HCT116 (cell line): Measurements from ENCODE around the gene HOXC11. TPM values are rescaled to one million over a fixed set of nuclear protein-coding genes. Genes with fewer than 3 reads are reported as not detected.

Experiments
- ATAC-seq: fragments of 200-7000 bp; cut with Tn5 transposase; 2 replicates; pipeline ENCODE4 v1.9.1; 2020; ENCODE audit warnings: mild to moderate bottlenecking, moderate library complexity
- BruUV-seq: library from RNA; stranded (reverse); fragments of 400-500 nt; replicated peaks from 2 replicates; lab custom pipeline; 2021; lab: Mats Ljungman, UMichigan
- CTCF ChIA-PET: fragments of 300-600 bp; sonication (Branson Sonifier 250); formaldehyde crosslinking; loops from one replicate; lab custom pipeline; 2021; ENCODE audit warnings: antibody characterized with exemption; lab: Charles Lee
- POLR2A ChIA-PET: fragments of 300-600, 350-600 bp; sonication (Branson Sonifier 250); formaldehyde crosslinking; loops from one replicate; lab custom pipeline; 2021; ENCODE audit warnings: antibody characterized with exemption; lab: Charles Lee
- RAD21 ChIA-PET, 2 experiments: fragments of 300-600 bp; sonication (Branson Sonifier 250); formaldehyde crosslinking; loops; one replicate each; lab custom pipeline; 2023; ENCODE audit warnings: low total read pairs in 2 of 2; ENCODE audit not compliant: uncharacterized antibody in 2 of 2, unreplicated experiment in 2 of 2, low non-redundant PET in 1 of 2; lab: Charles Lee
- DNase-seq: peaks from one replicate; pipeline ENCODE4 v3.0.0-alpha.2; 2010; ENCODE audit warnings: low read depth, low spot score
- H2AFZ ChIP-seq: fragments of 200-600 bp; shearing (Covaris generic), sonication (generic); 2 replicates; pipeline ENCODE4 v1.6.1; 2017; ENCODE audit warnings: low read depth, mixed run types, mixed read lengths, antibody characterized with exemption, low read length; ENCODE audit not compliant: poor library complexity, severe bottlenecking
- H3K27ac ChIP-seq: 2 replicates; pipeline ENCODE4 v1.5.1; 2012; ENCODE audit warnings: low read depth, low read length
- H3K27me3 ChIP-seq: fragments of 200-600 bp; sonication (generic); 2 replicates; pipeline ENCODE4 v1.6.1; 2016; ENCODE audit warnings: mixed run types, low read length, mixed read lengths; ENCODE audit not compliant: insufficient read depth
- H3K36me3 ChIP-seq, 2 experiments: fragments of 200-500 bp in 1 of 2; fragments of 200-600 bp in 1 of 2; sonication (Bioruptor generic) in 1 of 2; sonication (generic) in 1 of 2; 2 replicates each; pipeline versions ENCODE4 v1.5.1 to v1.6.1; 2014 to 2016; ENCODE audit warnings: low read length in 2 of 2, inconsistent platforms in 1 of 2, mixed read lengths in 1 of 2, mixed run types in 1 of 2; ENCODE audit not compliant: insufficient read depth in 2 of 2, control insufficient read depth in 1 of 2
- H3K4me1 ChIP-seq, 2 experiments: fragments of 200-600 bp in 1 of 2; sonication (generic) in 1 of 2; 2 replicates each; pipeline versions ENCODE4 v1.5.1 to v1.6.1; 2012 to 2017; ENCODE audit warnings: low read length in 2 of 2, inconsistent platforms in 1 of 2, mild to moderate bottlenecking in 1 of 2, mixed read lengths in 1 of 2, mixed run types in 1 of 2, moderate library complexity in 1 of 2; ENCODE audit not compliant: insufficient read depth in 2 of 2, control insufficient read depth in 1 of 2
- H3K4me2 ChIP-seq: fragments of 200-600 bp; sonication (generic); 2 replicates; pipeline ENCODE4 v1.6.1; 2017; ENCODE audit warnings: mixed run types, low read length, mixed read lengths
- H3K4me3 ChIP-seq, 2 experiments: fragments of 200-600 bp in 1 of 2; sonication (generic) in 1 of 2; replicated peaks in 1 of 2; 2 replicates each; pipeline ENCODE4 v1.5.1; 2011 to 2016; ENCODE audit warnings: low read length in 2 of 2, control low read depth in 1 of 2, low read depth in 1 of 2, mild to moderate bottlenecking in 1 of 2, mixed read lengths in 1 of 2, mixed run types in 1 of 2
- H3K79me2 ChIP-seq: fragments of 200-600 bp; sonication (generic); 2 replicates; pipeline ENCODE4 v1.6.1; 2017; ENCODE audit warnings: mild to moderate bottlenecking, mixed run types, low read length, moderate library complexity, mixed read lengths; ENCODE audit not compliant: insufficient read depth
- H3K9ac ChIP-seq: fragments of 200-600 bp; sonication (generic); 2 replicates; pipeline ENCODE4 v1.6.1; 2016; ENCODE audit warnings: low read length, mixed read lengths
- H3K9me2 ChIP-seq: fragments of 200-600 bp; sonication (generic), shearing (Covaris generic); 2 replicates; pipeline ENCODE4 v1.6.1; 2017; ENCODE audit warnings: mixed run types, mild to moderate bottlenecking, moderate library complexity; ENCODE audit not compliant: insufficient read depth
- H3K9me3 ChIP-seq, 2 experiments: fragments of 200-500 bp in 1 of 2; fragments of 200-600 bp in 1 of 2; sonication (Bioruptor generic) in 1 of 2; sonication (generic) in 1 of 2; 2 replicates each; pipeline ENCODE4 v1.6.1; 2014 to 2017; ENCODE audit warnings: low read length in 2 of 2, mixed read lengths in 2 of 2, inconsistent platforms in 1 of 2, low read depth in 1 of 2, mild to moderate bottlenecking in 1 of 2, mixed run types in 1 of 2, moderate library complexity in 1 of 2; ENCODE audit not compliant: control insufficient read depth in 1 of 2, insufficient read depth in 1 of 2
- H4K20me1 ChIP-seq: fragments of 200-600 bp; sonication (generic), shearing (Covaris generic); 2 replicates; pipeline ENCODE4 v1.6.1; 2017; ENCODE audit warnings: mixed run types, mild to moderate bottlenecking, moderate library complexity; ENCODE audit not compliant: insufficient read depth
- CBX3 ChIP-seq: IDR thresholded peaks from 2 replicates; pipeline ENCODE4 v1.6.1; 2012; ENCODE audit warnings: low read depth
- CEBPB ChIP-seq: IDR thresholded peaks from 2 replicates; pipeline ENCODE4 v1.6.1; 2012; ENCODE audit warnings: low read depth
- EGR1 ChIP-seq: IDR thresholded peaks from 2 replicates; pipeline ENCODE4 v1.6.1; 2012; ENCODE audit warnings: low read depth
- ELF1 ChIP-seq: IDR thresholded peaks from 2 replicates; pipeline ENCODE4 v1.6.1; 2012; ENCODE audit warnings: low read depth, borderline replicate concordance
- EZH2 ChIP-seq: fragments of 200-600 bp; sonication (generic); IDR thresholded peaks from 2 replicates; pipeline ENCODE4 v1.6.1; 2017; ENCODE audit warnings: antibody characterized with exemption, mixed run types
- EZH2phosphoT487 ChIP-seq: fragments of 200-600 bp; IDR thresholded peaks from 2 replicates; pipeline ENCODE4 v1.6.1; 2018; ENCODE audit warnings: antibody characterized with exemption, borderline replicate concordance
- JUND ChIP-seq: IDR thresholded peaks from 2 replicates; pipeline ENCODE4 v1.6.1; 2012
- POLR2A ChIP-seq: IDR thresholded peaks from 2 replicates; pipeline ENCODE4 v1.7.0; 2011; ENCODE audit warnings: borderline replicate concordance; ENCODE audit not compliant: insufficient read depth, insufficient read length; ENCODE audit errors: extremely low read depth
- RAD21 ChIP-seq: IDR thresholded peaks from 2 replicates; pipeline ENCODE4 v1.6.1; 2012; ENCODE audit warnings: low read depth, mild to moderate bottlenecking
- SP1 ChIP-seq: IDR thresholded peaks from 2 replicates; pipeline ENCODE4 v1.6.1; 2012; ENCODE audit warnings: low read depth
- SRF ChIP-seq: IDR thresholded peaks from 2 replicates; pipeline ENCODE4 v1.6.1; 2012; ENCODE audit warnings: low read depth
- ZFX ChIP-seq: fragments of 450-650 bp; IDR thresholded peaks from 2 replicates; pipeline ENCODE4 v1.6.1; 2017
- ZNF274 ChIP-seq: fragments of 200-500 bp; sonication (Bioruptor generic); IDR thresholded peaks from 2 replicates; pipeline ENCODE4 v1.6.1; 2014; ENCODE audit warnings: mild to moderate bottlenecking, low read depth, low read length, inconsistent platforms
- intact Hi-C: fragments of 100-400 bp; cut with micrococcal nuclease; formaldehyde crosslinking; loops from 2 replicates; pipeline ENCODE4 v1.10.0; 2022
- total RNA-seq: library from RNA; stranded (reverse); gene quantifications from one replicate; pipeline ENCODE4 v1.2.1, GENCODE V29; 2021; ENCODE audit not compliant: unreplicated experiment
- TF ChIP-seq, protein P1 (sequence below): IDR thresholded peaks from 2 replicates; pipeline ENCODE4 v1.6.1; 2011; ENCODE audit warnings: mild to moderate bottlenecking, low read length, moderate library complexity; ENCODE audit not compliant: insufficient replicate concordance; ENCODE audit errors: extremely low read depth
- TF ChIP-seq, protein P2 (sequence below): IDR thresholded peaks from 2 replicates; pipeline ENCODE4 v1.6.1; 2012

Gene HOXC11
- total RNA-seq, 1 experiment from 2014 or later: 0.22 TPM

DNA sequence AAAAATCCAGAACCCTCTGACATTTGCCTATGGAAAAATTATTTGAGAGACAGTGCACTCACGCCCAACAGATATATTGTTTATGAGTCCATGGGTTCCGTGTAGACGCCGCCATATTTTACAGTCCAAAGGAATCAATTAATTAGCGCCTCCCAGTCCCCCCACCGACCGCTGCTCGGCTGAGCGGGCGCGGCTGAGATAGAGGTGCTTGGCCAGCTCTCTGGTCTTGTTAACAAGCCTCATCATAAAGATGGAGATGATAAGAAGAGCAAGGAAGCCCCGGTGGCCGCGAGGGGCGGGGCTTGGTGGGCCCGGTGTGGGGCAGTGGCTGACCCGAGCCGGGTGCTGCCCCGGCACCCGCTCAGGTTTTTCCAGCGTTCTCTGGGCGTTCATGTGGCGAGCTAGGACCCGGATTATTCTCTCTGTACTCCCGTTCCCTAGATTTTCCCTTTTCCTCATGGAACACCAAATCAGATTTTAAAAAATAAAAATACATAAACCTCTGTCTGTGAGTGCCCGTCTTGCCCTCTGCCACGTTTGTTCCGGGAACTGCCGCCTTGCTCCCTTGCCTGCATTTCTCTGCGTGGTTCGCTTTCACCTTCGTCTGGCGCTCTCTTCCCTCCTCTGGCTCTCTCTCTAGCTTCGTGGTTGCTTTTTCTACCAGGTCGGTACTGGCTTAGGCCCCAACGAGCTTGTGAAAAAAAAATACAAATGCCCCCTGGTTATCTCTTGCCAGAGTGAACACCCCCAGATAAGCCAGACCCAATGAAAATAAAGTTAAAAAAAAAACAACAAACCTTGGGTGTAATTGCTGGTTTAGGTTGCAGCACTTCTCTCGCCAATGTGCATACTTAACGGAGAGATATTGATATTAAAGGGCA is 9.3 kb upstream of the HOXC11 start:
- Histone ChIP-seq H4K20me1 (no peaks in the 10 kb centered on the region), H3K4me3 (no peak overlapping the region), H3K4me1 (no peaks in the 10 kb centered on the region), H3K27me3 (no peaks in the 10 kb centered on the region), H2AFZ (no peak overlapping the region), H3K9me3 (no peaks in the 10 kb centered on the region), H3K9me2 (no peaks in the 10 kb centered on the region), H3K27ac (no peak overlapping the region), H3K9ac (no peak overlapping the region), H3K79me2 (no peaks in the 10 kb centered on the region), H3K4me2 (no peak overlapping the region), H3K36me3 (no peaks in the 10 kb centered on the region)
- POLR2A ChIA-PET: no interaction called here
- BruUV-seq: no TSS peak
- intact Hi-C loops: no loop called here
- DNase-seq (no peak), ATAC-seq (no peak)
- TF ChIP-seq EZH2 (no peak), POLR2A (no peak), ZNF274 (no peak)
- CTCF ChIA-PET: no interaction called here
- RAD21 ChIA-PET: no interaction called here

DNA sequence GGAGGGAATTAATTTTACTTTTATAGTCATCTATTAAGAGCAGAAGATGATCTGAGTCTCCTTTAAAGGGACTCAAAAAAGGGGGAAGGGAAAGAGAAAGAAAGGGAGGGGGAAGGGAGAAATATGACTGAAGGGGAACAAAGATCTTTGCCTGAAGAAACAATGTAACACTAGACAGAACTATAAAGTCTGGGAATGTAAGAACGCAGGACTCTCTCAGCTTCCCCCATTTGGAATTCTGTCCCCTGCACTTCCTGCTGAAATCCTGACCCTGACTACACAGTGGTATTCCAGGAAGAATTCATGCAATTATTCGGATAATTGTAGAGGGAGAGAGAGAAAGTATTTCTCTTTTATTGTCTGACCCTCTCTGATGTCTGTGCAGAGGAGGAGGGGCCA is 8.6 kb upstream of the HOXC11 start:
- no peak for DNase-seq
- ATAC-seq: no peak
- ChIA-PET CTCF (no interaction called here), RAD21 (no interaction called here), POLR2A (no interaction called here)
- intact Hi-C loops: no loop called here
- TF ChIP-seq, protein P1, sequence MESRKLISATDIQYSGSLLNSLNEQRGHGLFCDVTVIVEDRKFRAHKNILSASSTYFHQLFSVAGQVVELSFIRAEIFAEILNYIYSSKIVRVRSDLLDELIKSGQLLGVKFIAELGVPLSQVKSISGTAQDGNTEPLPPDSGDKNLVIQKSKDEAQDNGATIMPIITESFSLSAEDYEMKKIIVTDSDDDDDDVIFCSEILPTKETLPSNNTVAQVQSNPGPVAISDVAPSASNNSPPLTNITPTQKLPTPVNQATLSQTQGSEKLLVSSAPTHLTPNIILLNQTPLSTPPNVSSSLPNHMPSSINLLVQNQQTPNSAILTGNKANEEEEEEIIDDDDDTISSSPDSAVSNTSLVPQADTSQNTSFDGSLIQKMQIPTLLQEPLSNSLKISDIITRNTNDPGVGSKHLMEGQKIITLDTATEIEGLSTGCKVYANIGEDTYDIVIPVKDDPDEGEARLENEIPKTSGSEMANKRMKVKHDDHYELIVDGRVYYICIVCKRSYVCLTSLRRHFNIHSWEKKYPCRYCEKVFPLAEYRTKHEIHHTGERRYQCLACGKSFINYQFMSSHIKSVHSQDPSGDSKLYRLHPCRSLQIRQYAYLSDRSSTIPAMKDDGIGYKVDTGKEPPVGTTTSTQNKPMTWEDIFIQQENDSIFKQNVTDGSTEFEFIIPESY: no peak
- TF ChIP-seq ZNF274 (no peak), EGR1 (no peak), ZFX (no peak), ELF1 (no peak), JUND (no peak), CEBPB (no peak), RAD21 (no peak), POLR2A (no peak), EZH2 (no peak), SRF (no peak), SP1 (no peak), EZH2phosphoT487 (no peak), CBX3 (no peak)
- TF ChIP-seq, protein P2, sequence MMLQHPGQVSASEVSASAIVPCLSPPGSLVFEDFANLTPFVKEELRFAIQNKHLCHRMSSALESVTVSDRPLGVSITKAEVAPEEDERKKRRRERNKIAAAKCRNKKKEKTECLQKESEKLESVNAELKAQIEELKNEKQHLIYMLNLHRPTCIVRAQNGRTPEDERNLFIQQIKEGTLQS: no peak
- Histone ChIP-seq H2AFZ (no peak overlapping the region), H3K4me3 (no peak overlapping the region), H3K79me2 (no peaks in the 10 kb centered on the region), H3K27me3 (no peaks in the 10 kb centered on the region), H3K9ac (no peak overlapping the region), H3K9me3 (no peaks in the 10 kb centered on the region), H3K9me2 (no peaks in the 10 kb centered on the region), H3K36me3 (no peaks in the 10 kb centered on the region), H4K20me1 (no peaks in the 10 kb centered on the region), H3K4me1 (no peaks in the 10 kb centered on the region), H3K4me2 (no peak overlapping the region), H3K27ac (no peak overlapping the region)
- no TSS peak for BruUV-seq
